Stimulated activated CD8-positive, alpha-beta memory T cell treated with anti-CD3 and anti-CD28 coated beads, Interleukin-2, amount 100 ng/mL, for 48 hours (primary cell): Measurements from ENCODE around the gene SRRM1.
A peak's percentile ranks its signal among the peaks of the same experiment; 100 is the strongest.
"Not testable (repeated sequence)": the region's sequence is repeated elsewhere in the genome, so short reads cannot be mapped to it uniquely, and the experiment has no call there.

Experiments used
- DNase-seq, 2 donors: peaks; one replicate each; pipeline ENCODE4 v3.0.0-alpha.2; 2020; ENCODE audit warnings: low read depth in 2 of 2

Gene SRRM1

GRCh38 chr1:24643363-24644099 lies 429 bp downstream of the SRRM1 start:
- peak; percentile 34 to 40 for DNase-seq

GRCh38 chr1:24644100-24644384 lies 940 bp downstream of the SRRM1 start:
- DNase-seq, result no peak

GRCh38 chr1:24648919-24649318 lies 5.8 kb downstream of the SRRM1 start:
- no peak for DNase-seq

GRCh38 chr1:24652382-24652781 lies 9.3 kb downstream of the SRRM1 start:
- no peak for DNase-seq

GRCh38 chr1:24654010-24654409 lies 10.9 kb downstream of the SRRM1 start:
- DNase-seq, result no peak

GRCh38 chr1:24656046-24656445 lies 12.9 kb downstream of the SRRM1 start:
- DNase-seq, result no peak

- no peak for DNase-seq
These were observed 14.7 kb downstream of the SRRM1 start for GRCh38 chr1:24657781-24658180.

GRCh38 chr1:24659166-24659904 lies 16.2 kb downstream of the SRRM1 start:
- DNase-seq, result no peak

GRCh38 chr1:24659993-24660665 lies 17.0 kb downstream of the SRRM1 start:
- DNase-seq, result no peak

- DNase-seq, result no peak
These were observed 21.5 kb downstream of the SRRM1 start for GRCh38 chr1:24664507-24665033.

- DNase-seq, result no peak
These were observed 23.7 kb downstream of the SRRM1 start for GRCh38 chr1:24666794-24667193.

- DNase-seq, result not testable (repeated sequence)
These were observed 28.3 kb downstream of the SRRM1 start for GRCh38 chr1:24671372-24671771.

GRCh38 chr1:24672686-24673085 lies 29.6 kb downstream of the SRRM1 start:
- not testable (repeated sequence) for DNase-seq

GRCh38 chr1:24673341-24673740 lies 30.2 kb downstream of the SRRM1 start:
- no peak for DNase-seq

GRCh38 chr1:24678421-24678820 lies 35.3 kb downstream of the SRRM1 start:
- DNase-seq, result not testable (repeated sequence)

GRCh38 chr1:24679725-24680124 lies 36.6 kb downstream of the SRRM1 start:
- DNase-seq, result no peak

- DNase-seq, result no peak
These were observed 40.6 kb downstream of the SRRM1 start for GRCh38 chr1:24683713-24684162.

GRCh38 chr1:24688033-24688432 lies 44.9 kb downstream of the SRRM1 start:
- no peak for DNase-seq

GRCh38 chr1:24688621-24689195 lies 45.6 kb downstream of the SRRM1 start:
- peak; percentile 47 to 49 for DNase-seq

- DNase-seq, result no peak
These were observed 47.9 kb downstream of the SRRM1 start for GRCh38 chr1:24691051-24691450.

GRCh38 chr1:24692351-24692980 lies 49.4 kb downstream of the SRRM1 start:
- DNase-seq, result no peak
